GM18951 (cell line): Measurements from ENCODE around the gene SRRM3.
"Not testable (repeated sequence)": the region's sequence is repeated elsewhere in the genome, so short reads cannot be mapped to it uniquely, and the experiment has no call there.

Experiments
- POLR2A ChIP-seq: IDR thresholded peaks from 4 replicates; pipeline ENCODE4 v1.6.1; 2011; ENCODE audit warnings: mild to moderate bottlenecking; ENCODE audit not compliant: insufficient read length, insufficient read depth; ENCODE audit errors: extremely low read depth
- in situ Hi-C: fragments of 300-500 bp; cut with MboI; formaldehyde crosslinking; loops from one replicate; pipeline ENCODE4 v1.12.0; 2022; ENCODE audit warnings: low sequenced_read_pairs, mixed read lengths, inconsistent platforms; ENCODE audit not compliant: unreplicated experiment

SRRM3 gene

DNA sequence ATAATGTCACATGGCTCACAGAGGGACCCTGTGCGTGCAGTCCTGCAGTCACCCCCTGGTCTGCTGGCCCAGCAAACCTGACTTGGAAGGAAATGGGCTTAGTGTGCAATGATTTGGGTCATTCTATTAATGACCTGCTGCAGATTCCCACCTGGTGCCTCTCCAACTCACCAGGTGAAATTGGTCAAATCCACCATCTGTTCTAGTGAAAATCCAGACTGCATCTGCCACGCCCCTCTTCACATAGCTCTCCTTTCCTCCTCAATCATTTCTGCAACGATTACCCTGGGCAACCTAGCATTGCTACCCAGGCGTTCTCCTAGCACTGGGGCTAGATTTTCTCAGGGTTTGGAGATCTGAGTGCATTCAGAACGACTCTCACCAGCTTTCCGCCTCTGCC, 29.4 kb downstream of the SRRM3 start:
- in situ Hi-C loops, result no loop called here
- no peak for TF ChIP-seq POLR2A

DNA sequence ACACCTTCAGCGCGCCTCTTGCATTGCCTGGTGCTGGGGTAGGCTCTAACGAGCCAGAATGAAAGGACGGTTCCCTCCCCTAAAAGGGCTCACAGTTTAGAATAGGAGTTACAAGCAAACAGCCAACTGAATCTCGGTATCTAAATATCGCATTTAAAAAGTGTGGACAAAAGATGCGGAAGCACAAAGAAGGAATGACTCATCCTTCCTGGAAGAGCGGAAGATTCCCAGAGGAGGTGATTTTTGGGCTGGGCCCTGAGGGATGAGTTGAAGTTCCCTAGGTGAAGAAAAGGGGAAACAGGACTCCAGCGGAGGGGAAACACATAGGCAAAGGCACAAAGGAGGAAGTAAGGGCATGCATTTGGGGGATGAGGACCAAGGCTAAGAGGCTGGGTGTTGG, 29.9 kb downstream of the SRRM3 start:
- no peak for TF ChIP-seq POLR2A
- in situ Hi-C loops, result no loop called here

GRCh38 chr7:76232698-76233097, 31.0 kb downstream of the SRRM3 start:
- TF ChIP-seq POLR2A, result no peak
- in situ Hi-C loops, result no loop called here

DNA sequence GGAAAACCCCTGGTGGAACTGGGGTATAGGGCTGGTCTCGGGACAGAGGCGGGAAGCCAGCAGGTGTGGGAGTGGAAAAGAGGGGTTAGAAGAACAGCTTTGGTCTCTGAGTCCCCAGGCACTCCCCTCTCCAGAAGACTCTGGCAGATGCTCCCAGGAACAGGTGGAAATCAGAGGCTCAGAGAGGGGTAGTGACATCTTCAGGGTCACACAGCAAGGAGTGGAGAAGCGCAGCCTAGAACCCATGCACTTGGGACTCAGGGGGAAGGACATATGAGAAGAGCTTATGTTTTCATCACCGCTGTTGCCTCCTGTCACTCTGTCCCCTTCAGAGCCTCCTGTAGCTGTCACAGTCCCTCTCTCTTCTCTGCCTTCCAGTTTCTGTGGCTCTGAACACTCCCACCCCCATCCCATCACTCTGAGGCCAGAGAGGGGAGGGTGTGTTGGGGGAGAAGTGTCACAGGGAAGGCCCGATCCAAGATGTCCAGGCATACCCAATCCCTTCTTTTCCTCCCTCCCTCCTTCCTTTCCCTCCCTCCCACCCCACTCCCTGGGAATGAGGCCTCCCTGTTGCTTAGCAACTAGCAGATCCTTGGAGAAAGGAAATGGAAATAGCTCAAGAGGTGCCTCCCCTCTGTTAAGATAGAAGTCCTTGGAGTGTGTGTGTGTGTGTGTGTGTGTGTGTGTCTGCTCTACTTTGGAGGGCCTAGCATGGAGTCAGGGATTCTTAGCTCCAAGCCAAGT, 32.0 kb downstream of the SRRM3 start:
- in situ Hi-C loops, result no loop called here
- no peak for TF ChIP-seq POLR2A

GRCh38 chr7:76234282-76234584, 32.5 kb downstream of the SRRM3 start:
- in situ Hi-C loops, result no loop called here
- TF ChIP-seq POLR2A, result no peak

DNA sequence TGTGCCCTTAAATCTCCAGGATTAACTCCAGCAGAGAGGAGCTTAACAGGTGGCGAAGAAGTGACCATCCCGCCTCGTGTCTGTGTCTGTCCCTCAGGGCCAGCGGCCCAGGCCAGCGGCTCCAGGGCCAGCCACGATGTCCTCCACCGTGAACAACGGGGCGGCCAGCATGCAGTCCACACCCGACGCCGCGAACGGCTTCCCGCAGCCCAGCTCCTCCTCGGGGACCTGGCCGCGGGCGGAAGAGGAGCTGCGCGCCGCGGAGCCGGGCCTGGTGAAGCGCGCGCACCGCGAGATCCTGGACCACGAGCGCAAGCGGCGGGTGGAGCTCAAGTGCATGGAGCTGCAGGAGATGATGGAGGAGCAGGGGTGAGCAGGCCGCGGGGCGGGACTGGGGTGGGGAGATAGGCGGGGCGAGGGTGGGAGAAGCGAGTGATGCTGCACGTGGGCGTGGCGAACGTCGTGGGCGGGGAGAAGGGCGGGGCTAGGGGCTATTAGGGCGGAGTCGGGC, 33.3 kb downstream of the SRRM3 start:
- no peak for TF ChIP-seq POLR2A
- in situ Hi-C loops, result no loop called here

DNA sequence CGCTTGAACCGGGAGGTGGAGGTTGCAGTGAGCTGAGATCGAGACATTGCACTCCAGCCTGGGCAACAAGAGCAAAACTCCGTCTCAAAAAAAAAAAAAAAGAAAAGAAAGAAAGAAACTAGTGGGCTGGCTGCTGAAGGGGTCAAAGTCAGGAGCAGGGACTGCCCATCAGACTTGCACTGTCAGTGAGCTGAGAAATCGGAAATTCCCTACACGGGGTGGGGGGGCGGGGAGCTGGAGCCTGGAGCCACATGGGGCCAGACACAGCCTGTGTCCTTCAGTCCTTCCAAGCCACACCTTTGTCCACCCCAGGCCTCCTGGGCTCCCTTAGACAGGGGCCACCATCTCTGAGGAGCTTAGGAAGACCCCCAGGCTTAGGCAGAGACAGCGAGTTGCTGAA, 34.5 kb downstream of the SRRM3 start:
- in situ Hi-C loops, result no loop called here

GRCh38 chr7:76238326-76238725, 36.6 kb downstream of the SRRM3 start:
- in situ Hi-C loops, result no loop called here
- no peak for TF ChIP-seq POLR2A

More for the DNA sequence above, 34.5 kb downstream of the SRRM3 start:
- no peak for TF ChIP-seq POLR2A

GRCh38 chr7:76241141-76241540, 39.4 kb downstream of the SRRM3 start:
- in situ Hi-C loops, result no loop called here
- TF ChIP-seq POLR2A, result no peak

GRCh38 chr7:76242517-76243063, 40.9 kb downstream of the SRRM3 start:
- in situ Hi-C loops, result not testable (repeated sequence)

GRCh38 chr7:76244781-76245391, 43.2 kb downstream of the SRRM3 start:
- in situ Hi-C loops, result no loop called here
- no peak for TF ChIP-seq POLR2A

DNA sequence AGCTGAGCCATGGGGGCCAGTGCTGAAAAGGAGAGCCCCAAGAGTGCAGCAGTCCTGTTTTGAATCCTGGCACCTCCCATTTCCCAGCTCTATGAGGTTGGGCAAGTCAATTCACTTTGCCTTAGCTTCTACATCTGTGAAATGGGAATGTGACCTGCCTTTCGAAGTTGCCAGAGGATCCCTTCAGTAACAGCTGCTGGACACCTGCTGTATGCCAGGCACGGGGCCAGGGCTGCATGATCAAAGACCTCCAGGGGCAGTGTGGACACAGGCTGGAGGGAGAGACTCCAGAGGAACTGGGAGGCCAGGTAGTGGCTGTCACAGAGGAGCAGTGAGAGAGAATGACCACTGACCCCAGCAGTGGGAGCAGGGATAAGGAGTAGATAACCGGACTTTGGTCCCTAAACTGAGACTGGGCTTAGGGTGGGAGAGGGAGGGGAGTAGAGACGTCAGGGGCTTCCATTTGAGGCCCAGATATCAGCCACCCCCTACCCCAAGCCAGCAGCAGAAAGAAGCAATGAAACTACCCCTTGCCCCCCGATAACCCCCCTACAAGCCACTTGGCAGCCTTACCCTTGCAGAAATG, 45.2 kb downstream of the SRRM3 start:
- in situ Hi-C loops, result no loop called here
- no peak for TF ChIP-seq POLR2A

DNA sequence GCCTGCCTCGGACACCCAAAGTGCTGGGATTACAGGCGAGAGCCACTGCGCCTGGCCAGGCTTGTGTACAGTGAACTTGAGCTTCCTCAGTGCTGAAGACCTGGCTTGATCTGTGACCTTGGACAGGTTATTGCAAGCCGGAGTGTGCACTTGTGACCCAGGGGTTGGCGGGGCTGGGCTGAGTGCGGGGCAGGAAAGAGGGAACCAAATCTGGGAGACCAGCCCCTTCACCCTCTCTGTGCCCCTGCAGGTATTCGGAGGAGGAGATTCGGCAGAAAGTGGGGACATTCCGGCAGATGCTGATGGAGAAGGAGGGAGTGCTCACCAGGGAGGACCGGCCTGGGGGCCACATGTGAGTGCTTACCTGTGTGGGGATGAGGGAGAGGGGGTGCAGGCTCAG, 46.2 kb downstream of the SRRM3 start:
- TF ChIP-seq POLR2A, result no peak
- in situ Hi-C loops, result no loop called here

DNA sequence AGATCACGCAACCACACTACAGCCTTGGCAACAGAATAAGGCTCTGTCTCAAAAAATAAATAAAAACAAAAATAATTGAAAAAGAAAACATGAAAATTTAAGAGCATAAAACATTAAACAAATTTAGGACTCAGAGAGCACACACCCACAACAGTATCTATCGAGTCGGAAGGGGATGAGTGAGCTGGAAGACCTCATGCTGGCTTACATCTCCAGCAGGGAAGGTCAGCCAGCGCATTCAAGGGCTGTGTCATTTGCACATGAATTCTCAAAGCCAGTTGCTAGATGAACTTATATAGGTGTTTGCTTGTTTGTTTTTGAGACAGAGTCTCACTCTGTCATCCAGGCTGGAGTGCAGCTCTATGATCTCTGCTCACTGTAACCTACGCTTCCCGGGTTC, 50.3 kb downstream of the SRRM3 start:
- TF ChIP-seq POLR2A, result no peak

DNA sequence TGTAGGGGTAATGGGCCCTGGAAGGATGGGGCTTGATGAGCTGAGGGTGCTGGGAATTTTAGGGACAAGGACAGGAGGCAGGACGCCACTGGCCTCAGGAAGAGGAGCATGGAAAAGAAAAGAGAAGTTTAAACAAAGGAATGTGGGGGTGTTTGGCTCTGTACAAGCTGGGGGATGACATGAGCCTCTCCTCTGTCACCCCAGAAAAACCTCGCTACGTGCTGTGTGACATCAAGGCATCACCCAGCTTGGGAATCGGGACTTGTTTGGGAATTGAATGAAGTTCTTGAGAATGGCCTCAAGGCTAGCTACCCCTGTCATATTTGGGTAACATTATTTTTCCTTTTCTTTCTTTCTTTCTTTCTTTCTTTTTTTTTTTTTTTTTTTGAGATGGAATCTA, 53.1 kb downstream of the SRRM3 start:
- no peak for TF ChIP-seq POLR2A
- in situ Hi-C loops, result no loop called here

More for the DNA sequence above, 50.3 kb downstream of the SRRM3 start:
- in situ Hi-C loops, result no loop called here
